Kidney (tissue), 14 donors: ENCODE data around the gene MASP2. TPM values are rescaled to one million over a fixed set of nuclear protein-coding genes. Genes with fewer than 3 reads are reported as not detected.

Source experiments
- DNase-seq, 5 donors: peaks; one replicate each; pipeline ENCODE4 v3.0.0-alpha.2; 2013 to 2020
- FAIRE-seq: peaks from 2 replicates; lab custom pipeline; 2012; peaks lifted over from hg19 to GRCh38; lab: Jason Lieb, UNC
- H3K27ac ChIP-seq, 2 donors: one replicate each; pipeline ENCODE4 v1.7.0; 2013; ENCODE audit warnings: low read depth in 2 of 2, low read length in 2 of 2, inconsistent platforms in 1 of 2
- H3K27me3 ChIP-seq: one replicate; pipeline ENCODE4 v1.7.1; 2013; ENCODE audit warnings: low read length, inconsistent platforms; ENCODE audit not compliant: control insufficient read depth, insufficient read depth
- H3K36me3 ChIP-seq, 3 donors: one replicate each; pipeline versions ENCODE4 v1.7.0 to v1.7.1; 2013; ENCODE audit warnings: low read length in 3 of 3, control low read depth in 1 of 3, inconsistent platforms in 1 of 3; ENCODE audit not compliant: insufficient read depth in 3 of 3, control insufficient read depth in 2 of 3
- H3K4me1 ChIP-seq, 3 donors: one replicate each; pipeline versions ENCODE4 v1.7.0 to v1.7.1; 2013; ENCODE audit warnings: low read length in 3 of 3, inconsistent platforms in 1 of 3, low read depth in 1 of 3; ENCODE audit not compliant: control insufficient read depth in 2 of 3, insufficient read depth in 2 of 3
- H3K4me3 ChIP-seq, 3 donors: one replicate each; pipeline versions ENCODE4 v1.7.0 to v1.8.1; 2013; ENCODE audit warnings: low read length in 3 of 3, control low read depth in 1 of 3, inconsistent platforms in 1 of 3
- H3K9ac ChIP-seq, 3 donors: one replicate each; pipeline versions ENCODE4 v1.7.0 to v1.7.1; 2013; ENCODE audit warnings: low read length in 3 of 3, control low read depth in 1 of 3, inconsistent platforms in 1 of 3
- H3K9me3 ChIP-seq, 3 donors: one replicate each; pipeline versions ENCODE4 v1.7.0 to v1.7.1; 2013; ENCODE audit warnings: low read length in 3 of 3, control low read depth in 1 of 3, inconsistent platforms in 1 of 3; ENCODE audit not compliant: control insufficient read depth in 2 of 3, insufficient read depth in 1 of 3
- CTCF ChIP-seq: IDR thresholded peaks from 3 replicates; pipeline ENCODE4 v1.5.1; 2012; ENCODE audit warnings: mild to moderate bottlenecking, moderate library complexity, borderline replicate concordance; ENCODE audit not compliant: insufficient read depth; ENCODE audit errors: extremely low read depth
- intact Hi-C: fragments of 100-400 bp; cut with DNase I; formaldehyde crosslinking; loops from one replicate; pipeline ENCODE4 v1.11.1; 2022
- polyA plus RNA-seq: library from polyadenylated mRNA; stranded (reverse); fragments of 350-450 nt; fragmentation: Illumina TruSeq; extraction: RNeasy Lipid Tissue Mini Kit (QIAGEN cat#74804); gene quantifications from one replicate; pipeline ENCODE4 v1.2.3, GENCODE V29; 2014; ENCODE audit warnings: low read depth, low replicate concordance; ENCODE audit not compliant: insufficient read depth
- total RNA-seq: library from RNA; stranded (reverse); fragmentation: NEBNext Ultra II Directional; extraction: Animal tissue kit (Norgen Biotek cat#: 25700); gene quantifications from one replicate; pipeline ENCODE4 v1.2.1, GENCODE V29; 2021
- donor health status: control.
- donor health status: control.
- donor health status: control.
- donor health status: control.
- donor health status: control.
- donor health status: DM: yes; HTN: yes; CAD: no.
- donor health status: Normal renal cell carcinoma (clear cell type).

MASP2 gene
- total and polyA plus RNA-seq, 2 donors from 2014 or later: not detected

DNA sequence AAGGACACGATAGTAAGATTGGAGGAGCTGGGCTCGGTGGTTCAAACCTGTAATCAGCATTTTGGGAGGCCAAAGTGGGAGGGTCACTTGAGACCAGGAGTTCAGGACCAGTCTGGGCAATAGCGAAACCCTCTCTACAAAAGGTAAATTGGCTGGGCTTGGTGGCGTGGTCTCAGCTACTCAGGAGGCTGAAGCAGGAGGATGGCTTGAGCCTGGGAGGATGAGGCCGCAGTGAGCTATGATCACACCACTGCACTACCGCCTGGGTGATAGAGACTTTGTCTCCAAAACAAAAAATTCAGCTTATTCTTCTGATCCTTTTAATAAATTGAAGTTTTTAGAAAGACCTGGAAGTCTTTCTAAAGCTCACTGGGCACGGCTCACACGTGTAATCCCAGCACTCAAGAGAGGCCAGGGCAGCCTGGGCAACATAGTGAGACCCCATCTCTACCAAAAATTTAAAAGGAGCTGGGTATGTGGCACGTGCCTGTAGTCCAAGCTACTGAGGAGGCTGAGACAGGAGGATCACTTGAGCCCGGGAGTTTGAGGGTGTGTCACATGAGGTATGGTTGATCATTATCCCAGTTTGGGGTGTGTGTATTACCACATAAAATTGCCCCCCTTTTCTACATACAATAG lies 15.3 kb downstream of the MASP2 start:
- FAIRE-seq (no peak), DNase-seq (no peak)
- TF ChIP-seq CTCF: no peak
- H3K9me3 ChIP-seq: no peaks in the 10 kb centered on the region
- peaks cover 0 to 10% (median 5%) of the 10 kb centered on the region in 3 donors for H3K36me3 ChIP-seq
- no peaks in the 10 kb centered on the region for H3K4me1 ChIP-seq
- intact Hi-C loops: no loop called here
- H3K4me3 ChIP-seq: no peak overlapping the region
- no peaks in the 10 kb centered on the region for H3K27me3 ChIP-seq
- H3K9ac ChIP-seq: no peak overlapping the region
- H3K27ac ChIP-seq: no peak overlapping the region

DNA sequence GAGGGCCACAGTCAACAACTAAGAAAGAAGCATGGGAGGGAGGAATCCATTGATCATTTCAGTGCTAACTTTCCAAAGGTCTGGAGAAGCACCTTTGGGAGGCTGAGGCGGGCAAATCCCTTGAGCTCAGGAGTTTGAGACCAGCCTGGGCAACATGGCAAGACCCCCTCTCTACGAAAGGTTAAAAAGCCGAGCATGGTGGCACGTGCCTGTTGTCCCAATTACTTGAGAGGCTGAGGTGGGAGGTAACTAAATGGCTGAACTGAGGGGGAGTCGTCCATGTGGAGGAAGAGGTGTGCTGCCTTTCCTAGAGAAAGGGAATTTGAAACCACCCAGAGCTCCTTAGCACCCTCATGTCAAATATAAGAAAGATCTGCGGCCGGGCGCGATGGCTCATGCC lies 16.2 kb downstream of the MASP2 start:
- H3K27ac ChIP-seq: no peak overlapping the region
- H3K9me3 ChIP-seq: no peaks in the 10 kb centered on the region
- no peak for FAIRE-seq
- no peaks in the 10 kb centered on the region for H3K27me3 ChIP-seq
- no peaks in the 10 kb centered on the region for H3K4me1 ChIP-seq
- DNase-seq: peak in 2 of 5 donors; percentile 15 to 31
- peaks cover 0 to 17% (median 8%) of the 10 kb centered on the region in 3 donors for H3K36me3 ChIP-seq
- intact Hi-C loops: no loop called here
- no peak overlapping the region for H3K9ac ChIP-seq
- no peak overlapping the region for H3K4me3 ChIP-seq
- TF ChIP-seq CTCF: no peak

- no peak for TF ChIP-seq CTCF
- no peak overlapping the region for H3K4me3 ChIP-seq
- H3K9ac ChIP-seq: no peak overlapping the region
- peaks cover 0 to 44% (median 18%) of the 10 kb centered on the region in 3 donors for H3K36me3 ChIP-seq
- DNase-seq: no peak
- no peaks in the 10 kb centered on the region for H3K9me3 ChIP-seq
- no peaks in the 10 kb centered on the region for H3K4me1 ChIP-seq
- no peaks in the 10 kb centered on the region for H3K27me3 ChIP-seq
- intact Hi-C loops: no loop called here
- no peak for FAIRE-seq
- H3K27ac ChIP-seq: no peak overlapping the region
Observed at GRCh38 chr1:11028018-11028417, 19.0 kb downstream of the MASP2 start.
